WERI-Rb-1 (cell line): ENCODE measurements around the gene ADAM8.

Source experiments
- DNase-seq: peaks from one replicate; pipeline ENCODE4 v3.0.0-alpha.2; 2020
- H3K27ac ChIP-seq: fragments of 250-450 bp; sonication (Bioruptor Pico); 2 replicates; pipeline ENCODE4 v1.5.1; 2020; ENCODE audit warnings: mild to moderate bottlenecking, moderate library complexity
- H3K27me3 ChIP-seq: fragments of 250-450 bp; sonication (Bioruptor Pico); 2 replicates; pipeline ENCODE4 v1.5.1; 2021; ENCODE audit warnings: mild to moderate bottlenecking, low read depth, moderate library complexity; ENCODE audit not compliant: insufficient read depth, severe bottlenecking
- H3K36me3 ChIP-seq: fragments of 250-450 bp; sonication (Bioruptor Pico); 2 replicates; pipeline ENCODE4 v1.5.1; 2020; ENCODE audit warnings: mild to moderate bottlenecking, moderate library complexity
- H3K4me3 ChIP-seq: 2 replicates; pipeline ENCODE4 v1.5.1; 2011; ENCODE audit warnings: low read depth, mild to moderate bottlenecking, control low read depth, low read length
- H3K9me3 ChIP-seq: fragments of 250-450 bp; sonication (Bioruptor Pico); 2 replicates; pipeline ENCODE4 v1.5.1; 2021; ENCODE audit warnings: mild to moderate bottlenecking, moderate library complexity; ENCODE audit not compliant: severe bottlenecking
- CTCF ChIP-seq: IDR thresholded peaks from 2 replicates; pipeline ENCODE4 v1.5.1; 2011; ENCODE audit warnings: low read depth, mild to moderate bottlenecking, control low read depth, inconsistent platforms, low read length

ADAM8 gene

GRCh38 chr10:133221331-133221730, 55.3 kb downstream of the ADAM8 start:
- Histone ChIP-seq H3K27me3 (no peaks in the 10 kb centered on the region), H3K27ac (no peak overlapping the region), H3K9me3 (no peaks in the 10 kb centered on the region), H3K36me3 (no peaks in the 10 kb centered on the region), H3K4me3 (no peak overlapping the region)
- TF ChIP-seq CTCF: no peak
- no peak for DNase-seq

GRCh38 chr10:133219782-133220181, 56.9 kb downstream of the ADAM8 start:
- no peak overlapping the region for H3K4me3 ChIP-seq
- H3K9me3 ChIP-seq: no peaks in the 10 kb centered on the region
- TF ChIP-seq CTCF: no peak
- H3K27ac ChIP-seq: no peak overlapping the region
- no peaks in the 10 kb centered on the region for H3K36me3 ChIP-seq
- H3K27me3 ChIP-seq: no peaks in the 10 kb centered on the region
- DNase-seq: no peak

GRCh38 chr10:133218891-133219290, 57.8 kb downstream of the ADAM8 start:
- Histone ChIP-seq H3K27me3 (no peaks in the 10 kb centered on the region), H3K4me3 (no peak overlapping the region), H3K9me3 (no peaks in the 10 kb centered on the region), H3K27ac (no peak overlapping the region), H3K36me3 (no peaks in the 10 kb centered on the region)
- no peak for TF ChIP-seq CTCF
- no peak for DNase-seq

- Histone ChIP-seq H3K36me3 (no peaks in the 10 kb centered on the region), H3K27me3 (no peaks in the 10 kb centered on the region), H3K27ac (no peak overlapping the region), H3K9me3 (no peaks in the 10 kb centered on the region), H3K4me3 (no peak overlapping the region)
- no peak for TF ChIP-seq CTCF
- no peak for DNase-seq
Measured at GRCh38 chr10:133217800-133218589, 58.7 kb downstream of the ADAM8 start.

GRCh38 chr10:133216776-133217175, 59.9 kb downstream of the ADAM8 start:
- no peaks in the 10 kb centered on the region for H3K27me3 ChIP-seq
- H3K36me3 ChIP-seq: no peaks in the 10 kb centered on the region
- H3K9me3 ChIP-seq: no peaks in the 10 kb centered on the region
- DNase-seq: no peak
- no peak for TF ChIP-seq CTCF
- H3K27ac ChIP-seq: no peak overlapping the region
- H3K4me3 ChIP-seq: no peak overlapping the region

DNA sequence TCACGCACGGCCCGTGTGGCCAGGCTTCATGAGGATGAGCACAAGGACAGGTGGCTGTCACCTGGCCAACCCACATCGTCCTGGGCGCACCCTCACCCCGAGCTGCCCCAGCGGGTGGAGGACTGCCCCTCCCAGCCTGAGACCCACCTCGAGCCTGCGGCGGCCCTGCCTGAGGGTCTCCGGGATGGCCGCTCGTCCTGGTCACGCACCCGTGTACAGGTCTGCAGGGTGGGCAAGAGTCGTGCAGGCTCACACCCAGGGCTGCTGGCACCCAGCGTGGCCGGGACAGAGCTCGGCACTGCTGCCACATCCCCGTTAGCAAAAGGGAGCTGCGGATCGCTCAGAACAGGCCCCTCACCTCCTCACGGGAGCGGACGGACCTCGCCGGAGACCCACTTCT, 61.1 kb downstream of the ADAM8 start:
- no peak for TF ChIP-seq CTCF

More for the DNA sequence above, 61.1 kb downstream of the ADAM8 start:
- H3K27ac ChIP-seq: no peak overlapping the region
- H3K9me3 ChIP-seq: no peaks in the 10 kb centered on the region
- DNase-seq: no peak
- no peaks in the 10 kb centered on the region for H3K36me3 ChIP-seq
- no peaks in the 10 kb centered on the region for H3K27me3 ChIP-seq
- H3K4me3 ChIP-seq: no peak overlapping the region
